ENCODE measurements around the gene TIMM17B.

TIMM17B gene

DNA sequence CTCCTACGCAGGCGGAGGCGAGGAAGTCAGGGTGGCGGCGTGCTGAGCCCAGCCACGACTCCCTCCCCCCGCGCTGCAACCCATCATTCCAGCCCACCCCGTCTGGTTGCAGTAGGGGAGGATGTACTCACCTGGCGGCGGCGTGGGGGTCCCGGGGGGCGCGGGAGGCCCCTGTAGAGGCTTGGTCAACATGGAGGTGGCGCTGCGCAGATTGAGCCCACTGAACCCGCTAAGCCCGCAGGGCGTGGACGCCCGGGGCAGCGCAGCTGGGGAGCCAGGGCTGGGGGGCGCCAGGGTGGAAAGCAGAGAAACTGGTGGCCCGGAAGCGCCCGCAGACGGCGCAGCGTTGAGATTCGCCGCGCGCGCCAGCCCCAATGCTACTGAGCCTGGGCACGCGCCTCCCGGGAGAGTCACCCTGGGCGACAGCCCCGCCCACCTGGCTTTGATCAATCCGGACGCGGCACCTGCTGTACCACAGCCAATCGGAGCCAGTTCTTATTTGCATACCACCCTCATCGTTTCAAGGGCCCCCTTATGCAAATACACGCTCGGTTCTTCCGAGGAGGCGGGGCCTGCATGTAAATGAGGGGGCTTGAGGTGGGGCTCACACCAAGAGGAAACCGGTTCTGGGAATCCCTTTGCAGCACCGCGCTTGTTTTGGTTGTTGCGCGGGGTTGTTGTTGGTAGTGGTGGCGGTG, 21.2 kb upstream of the TIMM17B start, which contains the start of gene PIM2:
Gene PIM2 (minus strand): TSS at position 382 of the 698 bp plus-strand sequence. CDS start 190 bp downstream, at position 192.
- DNase-seq, result peak; percentile 93

DNA sequence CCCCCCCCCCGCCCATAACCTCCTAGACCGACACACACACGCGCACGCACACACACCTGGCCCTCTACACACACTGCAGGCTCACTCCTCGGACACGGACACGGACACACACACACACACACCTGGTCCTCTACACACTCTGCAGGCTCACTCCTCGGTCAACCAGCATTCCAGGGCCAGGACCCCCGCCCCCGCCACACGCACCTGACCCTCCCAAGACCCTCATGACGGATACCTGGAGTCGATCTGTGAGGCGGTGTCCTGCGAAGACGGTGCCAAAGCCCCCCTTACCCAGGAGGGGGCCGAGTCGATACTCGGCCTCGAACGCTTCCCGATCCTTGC, 20.7 kb upstream of the TIMM17B start:
- DNase-seq, result no peak

DNA sequence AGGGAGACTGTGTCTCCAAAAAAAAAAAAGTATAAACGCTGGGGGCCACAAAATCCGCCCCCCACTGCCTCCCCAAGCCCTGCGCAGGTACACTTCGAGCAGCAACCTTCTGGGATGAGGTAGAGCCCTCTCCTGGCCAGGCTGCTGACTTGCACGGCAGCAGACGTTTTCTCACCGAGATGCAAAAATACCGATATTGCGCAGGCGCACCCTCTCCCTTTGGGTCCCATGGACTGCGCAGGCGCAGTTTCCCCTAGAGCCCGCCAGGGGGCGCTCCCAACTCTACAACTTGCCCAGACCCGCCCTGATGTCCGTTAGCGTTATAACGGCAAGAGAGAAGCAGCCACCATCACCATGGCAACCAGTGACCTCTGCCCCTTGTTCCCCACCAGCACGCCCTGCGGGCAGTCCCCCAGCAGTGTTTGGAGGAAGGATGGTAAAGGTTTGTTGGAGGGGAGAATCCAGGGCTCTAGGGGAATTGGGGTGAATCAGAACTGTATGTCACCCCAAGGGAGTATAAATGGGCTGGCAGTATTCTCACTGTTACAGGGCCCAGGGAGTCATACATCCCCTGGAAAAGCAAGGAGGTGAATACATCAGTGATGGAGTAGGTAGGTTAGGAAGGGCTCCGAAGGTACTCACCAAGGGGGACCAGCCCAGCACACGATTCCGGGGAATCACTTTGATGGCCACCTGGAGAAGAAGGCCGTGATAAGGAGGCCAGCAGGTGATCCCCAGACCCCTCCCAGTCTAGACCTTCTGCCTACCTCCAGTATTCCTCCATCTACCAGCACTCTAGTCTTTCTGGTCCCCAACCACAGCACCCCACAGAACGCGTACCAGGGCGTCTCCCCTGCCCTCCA, 19.8 kb upstream of the TIMM17B start:
- DNase-seq, result peak; percentile 87

DNA sequence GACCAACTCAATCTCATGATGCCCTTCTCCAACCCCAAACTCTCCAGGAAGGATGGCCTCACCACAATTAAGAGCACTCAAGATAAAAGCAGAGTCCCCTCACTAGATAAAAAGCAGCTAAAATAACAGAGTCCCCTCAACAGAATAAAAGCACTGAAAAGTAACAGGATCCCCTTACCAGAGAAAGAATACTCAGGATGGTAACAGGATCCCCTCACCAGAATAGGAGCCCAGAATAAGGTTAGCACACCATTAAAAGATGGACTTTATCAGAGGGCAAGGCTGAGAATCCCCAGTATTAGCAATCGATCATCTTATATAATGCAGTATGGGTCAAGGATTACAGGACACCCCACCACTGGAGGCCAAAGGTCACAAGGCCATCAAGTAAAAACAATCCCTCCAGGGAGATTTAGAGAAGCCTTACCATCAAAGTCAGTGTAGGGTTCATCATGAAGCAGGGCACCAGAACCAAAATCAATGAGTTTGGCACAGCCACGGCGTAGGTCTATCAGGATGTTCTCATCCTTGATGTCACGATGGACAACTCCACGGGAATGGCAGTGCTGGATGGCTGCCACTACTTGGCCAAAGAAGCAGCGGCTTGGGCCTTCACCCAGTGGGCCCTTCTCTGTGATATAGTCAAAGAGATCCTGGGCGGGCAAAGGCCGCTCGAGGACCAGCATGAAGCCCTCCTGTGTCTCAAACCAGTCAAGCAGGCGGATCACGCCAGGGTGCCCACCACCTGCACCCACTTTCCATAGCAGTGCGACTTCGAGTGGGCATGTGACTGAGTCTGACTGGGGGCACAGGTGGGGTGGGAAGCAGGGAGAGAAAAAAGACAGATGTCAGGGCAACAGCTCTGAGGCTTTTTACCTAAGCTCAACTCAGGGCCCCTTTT, 17.3 kb upstream of the TIMM17B start:
- no peak for DNase-seq

DNA sequence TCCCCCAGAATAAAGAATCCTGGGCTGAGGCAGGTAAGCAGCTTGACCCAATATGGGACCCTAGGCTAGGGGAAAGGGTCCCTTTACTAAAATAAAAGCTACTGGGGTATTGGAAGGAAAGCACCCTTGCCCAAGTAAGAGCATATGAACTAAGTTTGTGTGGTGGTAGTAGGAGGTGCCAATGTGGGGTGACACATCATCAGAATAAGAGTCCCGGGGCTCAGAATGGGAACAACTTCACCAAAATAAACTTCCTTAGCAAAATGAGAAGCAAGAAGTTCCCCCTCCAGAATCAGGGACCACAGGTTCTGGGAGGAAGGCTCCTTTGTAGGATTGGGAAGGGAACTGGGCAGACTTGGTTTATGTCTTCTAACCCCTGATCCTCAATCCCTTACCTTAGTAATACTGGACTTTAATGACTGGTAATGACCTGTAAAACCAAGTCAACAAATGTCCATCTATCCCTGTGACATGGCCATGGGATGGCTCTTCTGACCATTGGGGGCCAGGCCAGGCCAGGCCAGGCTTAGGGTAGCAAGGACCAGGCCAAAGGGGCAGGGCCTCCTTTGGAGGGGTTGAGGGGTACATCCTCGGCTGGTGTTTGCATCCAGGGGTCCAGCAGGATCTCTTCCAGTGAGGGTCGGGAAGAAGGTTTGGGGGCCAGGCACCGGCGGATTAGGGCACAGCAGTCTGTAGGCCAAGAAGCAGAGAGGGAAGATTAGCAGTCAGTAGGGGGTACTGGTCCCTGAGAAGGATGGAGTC, 16.2 kb upstream of the TIMM17B start:
- DNase-seq, result no peak

DNA sequence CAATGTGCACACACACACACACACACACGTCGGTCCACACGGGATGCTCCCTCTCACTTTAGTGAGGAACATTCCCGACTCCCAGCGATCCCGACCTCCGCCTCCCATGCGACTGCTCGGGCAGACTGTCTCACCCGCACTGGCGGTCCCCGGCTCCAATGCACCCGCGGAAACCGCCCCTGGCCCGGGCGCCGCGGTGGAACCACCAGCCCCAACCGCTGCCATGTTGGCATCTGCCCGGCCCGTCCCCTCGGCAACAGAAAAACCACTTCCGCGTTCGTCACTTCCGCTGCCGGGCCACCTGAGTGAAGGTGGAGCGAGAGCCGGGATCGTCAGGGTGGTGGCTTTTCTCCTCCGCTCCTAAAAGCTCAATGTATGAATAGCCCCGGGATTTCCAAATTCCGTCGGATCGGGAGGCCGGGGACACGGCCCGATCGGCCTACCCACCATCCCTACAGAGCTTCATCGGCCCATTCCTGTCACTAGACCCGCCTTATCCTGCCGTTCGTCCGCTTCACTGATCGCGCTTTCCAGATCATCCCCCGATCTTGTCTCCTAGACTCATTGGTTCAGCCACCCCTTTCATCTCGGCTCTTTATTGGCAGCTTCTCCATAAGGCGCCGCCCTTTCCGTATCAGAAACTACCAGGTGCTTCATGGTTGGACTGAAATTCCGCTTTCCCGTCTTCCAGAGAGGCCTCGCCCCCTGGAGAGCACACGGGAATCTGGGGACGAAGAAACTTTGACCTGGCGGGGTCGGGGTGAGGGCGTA, 14.0 kb upstream of the TIMM17B start, which contains the start of gene SLC35A2:
Gene SLC35A2 (minus strand): TSS at position 235 of the 771 bp plus-strand sequence. CDS start 10 bp downstream, at position 225.
- DNase-seq, result peak; percentile 83

DNA sequence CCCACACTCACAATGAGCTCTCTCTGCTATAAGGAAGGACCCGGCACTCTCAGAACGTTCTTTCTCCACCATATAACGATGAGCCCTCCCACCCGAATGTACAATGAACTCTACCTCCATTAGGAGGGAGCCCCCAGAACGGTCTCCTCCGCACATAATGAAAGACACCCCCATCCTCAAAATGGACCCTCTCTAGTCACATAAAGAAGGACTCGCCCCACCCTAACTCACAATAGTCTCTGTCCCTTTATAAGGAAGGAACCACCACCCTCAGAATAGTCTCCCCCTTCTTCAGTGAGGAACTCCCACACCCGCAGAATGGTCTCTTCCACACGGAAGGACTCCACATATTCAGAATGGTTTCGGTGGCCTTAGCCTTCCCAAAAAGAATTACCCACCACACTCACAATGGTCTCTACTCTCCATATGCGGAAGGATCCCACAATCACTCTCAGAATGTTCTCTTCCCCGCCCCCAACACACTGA, 13.4 kb upstream of the TIMM17B start:
- DNase-seq, result no peak

DNA sequence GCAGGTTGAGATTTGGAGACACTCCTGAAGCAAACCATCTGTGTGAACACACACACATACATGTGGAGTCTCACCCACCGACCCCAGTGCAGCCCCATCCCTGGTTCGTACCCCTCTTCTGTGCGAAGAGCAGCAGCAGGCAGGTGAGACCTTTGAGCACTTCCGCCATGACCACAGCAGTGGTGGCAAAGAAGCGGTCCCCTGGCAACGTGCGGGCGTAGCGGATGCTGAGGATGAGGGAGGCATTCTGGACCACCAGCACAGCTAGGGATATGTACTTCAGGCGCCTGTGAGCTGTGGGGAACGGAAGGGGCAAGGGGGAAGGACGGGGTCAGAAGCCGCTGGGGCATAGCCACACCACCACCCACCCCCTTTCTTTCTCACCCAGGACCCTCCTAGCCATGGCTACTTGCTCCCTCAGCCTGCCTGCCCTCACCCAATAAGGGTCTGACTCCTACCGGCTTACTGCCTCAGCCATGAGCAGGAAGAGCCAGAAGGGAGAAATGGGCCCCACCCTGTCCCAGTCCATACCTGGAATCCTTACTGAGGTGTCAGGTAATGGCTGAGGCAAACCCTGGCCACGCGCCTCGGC, 12.2 kb upstream of the TIMM17B start:
- no peak for DNase-seq

DNA sequence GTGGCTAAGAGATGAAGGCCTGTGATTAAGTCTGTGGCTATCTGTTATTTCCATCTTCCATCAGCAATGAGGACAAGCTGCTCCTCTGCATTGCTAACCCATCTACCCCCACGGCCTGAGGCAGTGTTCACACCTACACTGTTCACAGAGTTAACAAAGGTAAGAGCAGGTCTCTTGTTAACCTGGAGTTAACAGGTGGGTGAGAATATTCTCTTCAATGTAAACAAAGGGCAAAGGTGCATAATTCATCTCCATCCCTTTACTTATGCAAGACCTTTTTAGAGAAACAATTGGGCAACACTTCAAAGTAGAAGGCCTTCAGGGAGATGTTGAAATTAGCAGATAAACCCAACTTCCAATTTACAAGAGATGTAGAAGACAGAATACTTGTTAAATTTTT, 11.0 kb upstream of the TIMM17B start:
- no peak for DNase-seq

DNA sequence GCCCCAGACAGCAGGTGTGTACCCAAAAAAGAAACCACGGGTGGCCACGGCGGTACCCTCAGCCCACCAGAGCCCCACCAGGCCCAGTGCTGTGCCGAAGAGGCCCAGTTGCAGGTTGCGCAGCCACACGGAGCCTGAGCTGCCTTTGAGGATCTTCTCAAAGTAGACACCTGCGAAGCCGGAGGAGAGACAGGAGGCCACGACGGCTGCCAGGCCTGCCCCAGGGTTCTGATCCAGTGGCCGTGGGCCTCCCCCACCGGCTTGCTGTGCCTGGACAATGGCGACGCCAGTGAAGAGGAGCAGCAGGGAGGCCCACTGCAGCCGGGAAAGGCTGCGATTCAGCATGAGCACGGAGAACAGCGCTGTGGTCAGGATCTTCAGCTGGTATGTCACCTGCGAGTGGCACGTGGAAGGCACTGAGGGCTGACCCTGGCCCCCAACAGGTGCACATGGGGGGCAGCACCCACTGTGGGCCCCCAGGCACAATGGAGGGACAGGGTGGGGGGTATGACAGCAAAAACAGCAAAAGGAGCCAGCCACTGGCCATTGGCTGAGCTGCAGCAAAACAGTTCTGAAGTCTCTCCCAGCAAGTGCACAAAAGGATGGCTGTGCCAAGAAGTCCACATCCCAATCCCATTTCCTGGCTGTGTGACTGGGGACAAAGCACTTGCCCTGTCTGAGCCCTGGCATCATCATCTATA, 7.7 kb upstream of the TIMM17B start:
- DNase-seq, result no peak

DNA sequence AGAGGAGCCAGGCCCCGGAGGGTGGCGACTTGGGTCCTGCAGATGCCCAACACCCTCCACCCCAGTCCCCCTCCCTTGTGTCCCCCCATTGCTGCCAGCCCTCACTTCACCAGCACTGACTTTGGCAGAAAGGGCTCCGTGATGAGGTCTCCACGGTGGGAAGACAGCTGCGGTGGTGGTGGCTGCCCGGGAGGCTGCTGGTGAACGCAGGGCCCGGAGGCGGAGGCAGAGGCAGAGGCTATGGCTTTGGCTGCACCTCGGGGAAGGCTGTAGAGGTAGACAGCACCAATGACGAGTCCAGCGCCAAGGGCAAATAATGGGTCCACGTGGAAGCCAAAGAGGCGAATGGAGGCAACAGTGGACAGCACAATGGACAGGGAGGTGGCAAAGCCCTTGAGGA, 7.1 kb upstream of the TIMM17B start:
- DNase-seq, result no peak

DNA sequence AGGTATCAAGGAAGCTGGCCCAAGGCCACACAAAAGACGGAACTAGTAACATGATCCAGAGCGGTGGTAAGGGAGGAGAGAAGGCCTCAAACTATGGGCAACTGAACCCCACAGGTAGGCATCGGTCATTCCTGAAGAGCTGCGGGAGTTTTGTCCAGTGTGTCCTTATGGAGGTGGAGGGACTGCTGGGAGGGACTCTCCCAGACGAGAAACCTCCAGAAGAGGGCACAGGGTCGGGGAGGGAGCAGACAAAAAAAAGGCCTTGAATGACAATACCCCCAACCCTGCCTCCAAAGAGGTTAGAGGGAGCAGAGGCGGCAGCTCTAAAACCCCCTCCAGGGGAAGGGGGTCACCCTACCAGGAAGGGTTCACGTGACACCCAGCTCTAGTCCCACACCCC, 6.6 kb upstream of the TIMM17B start:
- DNase-seq, result no peak

DNA sequence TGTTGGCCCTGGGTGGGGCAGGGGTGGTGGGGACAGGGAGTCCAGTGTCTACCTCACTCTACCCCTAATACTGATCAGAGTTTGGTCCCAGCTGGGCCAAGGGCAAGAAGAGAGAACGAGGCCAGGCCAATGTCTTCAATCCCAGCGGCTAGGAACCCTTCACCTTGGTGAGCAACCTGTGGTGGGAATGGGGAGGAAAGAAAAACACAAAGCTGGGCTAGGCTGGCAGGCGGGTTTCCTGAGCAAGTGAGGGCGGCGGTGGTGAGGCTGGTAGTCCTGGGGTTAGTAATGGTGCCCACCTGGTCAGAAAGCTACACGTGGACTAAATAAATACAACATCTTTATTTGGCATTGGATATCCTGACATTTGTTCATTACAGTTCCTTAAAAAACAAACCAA, 5.7 kb upstream of the TIMM17B start:
- DNase-seq, result no peak

DNA sequence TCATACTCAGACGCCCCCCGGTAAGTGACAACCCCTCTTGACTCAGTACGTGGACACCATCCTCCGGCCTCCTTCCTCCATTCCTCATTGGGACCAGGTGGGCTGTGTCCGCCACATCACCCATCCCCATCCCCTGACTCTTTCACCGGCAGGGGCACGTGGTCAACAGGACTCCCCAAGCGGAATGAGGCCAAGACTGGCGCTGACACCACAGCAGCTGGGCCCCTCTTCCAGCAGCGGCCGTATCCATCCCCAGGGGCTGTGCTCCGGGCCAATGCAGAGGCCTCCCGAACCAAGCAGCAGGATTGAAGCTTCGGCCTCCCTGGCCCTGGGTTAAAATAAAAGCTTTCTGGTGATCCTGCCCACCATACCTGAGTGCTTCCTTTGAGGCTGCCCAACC, 5.2 kb upstream of the TIMM17B start:
- DNase-seq, result no peak

DNA sequence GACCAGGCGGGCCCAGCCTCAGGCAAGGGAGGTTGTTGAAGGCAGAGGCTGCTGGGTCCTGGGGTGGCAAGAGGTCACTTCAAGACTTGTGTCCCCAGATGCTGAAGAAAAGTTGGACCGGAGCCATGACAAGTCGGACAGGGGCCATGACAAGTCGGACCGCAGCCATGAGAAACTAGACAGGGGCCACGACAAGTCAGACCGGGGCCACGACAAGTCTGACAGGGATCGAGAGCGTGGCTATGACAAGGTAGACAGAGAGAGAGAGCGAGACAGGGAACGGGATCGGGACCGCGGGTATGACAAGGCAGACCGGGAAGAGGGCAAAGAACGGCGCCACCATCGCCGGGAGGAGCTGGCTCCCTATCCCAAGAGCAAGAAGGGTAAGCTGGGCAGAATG, 4.6 kb upstream of the TIMM17B start:
- DNase-seq, result no peak

DNA sequence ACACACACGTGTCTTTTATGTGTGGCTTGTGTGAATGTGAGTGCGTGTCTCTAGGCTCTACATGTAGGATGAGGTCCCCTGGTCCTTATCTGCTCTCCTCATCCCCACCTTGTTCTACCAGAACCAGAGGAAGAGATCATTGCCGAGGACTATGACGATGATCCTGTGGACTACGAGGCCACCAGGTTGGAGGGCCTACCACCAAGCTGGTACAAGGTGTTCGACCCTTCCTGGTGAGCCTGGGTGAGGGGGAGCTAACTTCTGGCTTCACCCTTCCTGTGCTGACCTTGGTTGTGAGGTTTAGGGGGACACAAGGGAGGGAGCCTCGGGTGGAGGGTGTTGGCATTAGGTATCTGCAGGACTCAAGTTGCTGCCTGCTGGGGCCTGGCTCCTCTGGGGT, 3.5 kb upstream of the TIMM17B start:
- no peak for DNase-seq

DNA sequence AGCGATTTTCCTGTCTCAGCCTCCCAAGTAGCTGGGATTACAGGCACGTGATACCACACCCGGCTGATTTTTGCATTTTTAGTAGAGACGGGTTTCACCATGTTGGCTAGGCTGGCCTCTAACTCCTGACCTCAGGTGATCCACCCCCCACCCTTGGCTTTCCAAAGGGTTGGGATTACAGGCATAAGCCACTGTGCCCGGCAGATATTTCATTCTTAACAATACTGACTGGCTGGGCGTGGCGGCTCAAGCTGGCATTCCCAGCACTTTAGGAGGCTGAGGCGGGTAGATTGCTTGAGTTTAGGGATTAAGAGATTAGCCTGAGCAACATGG, 1.5 kb upstream of the TIMM17B start:
- no peak for DNase-seq

DNA sequence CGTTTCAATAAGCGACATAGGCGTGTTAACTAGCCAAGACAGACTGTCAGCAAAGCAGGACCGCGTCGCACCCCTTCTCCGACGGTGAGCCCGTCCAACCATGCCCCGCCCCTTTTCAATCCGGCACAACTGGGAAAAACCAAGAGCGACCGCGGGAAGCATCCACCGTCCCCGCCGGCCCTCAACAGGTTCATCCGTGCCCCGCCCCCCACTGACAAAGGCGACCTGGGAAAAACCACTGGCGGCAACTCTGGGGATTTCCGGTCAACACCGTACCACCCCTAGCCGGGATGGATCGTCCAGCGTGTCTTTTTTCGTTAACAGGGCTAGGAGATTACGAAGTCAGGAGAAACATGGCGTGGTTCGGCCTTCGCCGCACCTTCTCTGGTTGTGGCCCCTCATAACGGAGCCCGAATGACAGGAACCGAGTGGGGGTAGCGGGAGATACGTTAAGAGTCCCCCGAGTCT, 377 bp downstream of the TIMM17B start:
- peak; percentile 50 for DNase-seq

DNA sequence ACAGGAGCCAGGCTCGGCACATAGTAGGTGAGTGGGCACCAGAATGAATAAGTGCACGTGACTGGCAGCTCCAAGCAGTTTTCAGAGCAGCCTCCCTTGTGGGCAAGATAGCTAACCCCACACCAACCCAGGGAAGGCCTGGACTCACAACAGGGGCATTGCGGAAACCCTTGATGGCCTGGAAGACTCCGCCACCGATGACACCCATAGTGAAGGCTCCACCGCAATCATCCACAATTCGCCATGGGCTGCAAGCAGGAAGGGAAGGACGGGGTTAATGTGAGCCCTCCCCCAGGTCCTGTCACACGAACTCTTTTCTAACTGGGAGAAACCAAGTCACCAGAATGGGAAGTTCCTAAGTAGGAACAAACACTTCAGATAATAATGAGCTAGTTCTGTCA, 957 bp downstream of the TIMM17B start:
- DNase-seq, result peak; percentile 5

DNA sequence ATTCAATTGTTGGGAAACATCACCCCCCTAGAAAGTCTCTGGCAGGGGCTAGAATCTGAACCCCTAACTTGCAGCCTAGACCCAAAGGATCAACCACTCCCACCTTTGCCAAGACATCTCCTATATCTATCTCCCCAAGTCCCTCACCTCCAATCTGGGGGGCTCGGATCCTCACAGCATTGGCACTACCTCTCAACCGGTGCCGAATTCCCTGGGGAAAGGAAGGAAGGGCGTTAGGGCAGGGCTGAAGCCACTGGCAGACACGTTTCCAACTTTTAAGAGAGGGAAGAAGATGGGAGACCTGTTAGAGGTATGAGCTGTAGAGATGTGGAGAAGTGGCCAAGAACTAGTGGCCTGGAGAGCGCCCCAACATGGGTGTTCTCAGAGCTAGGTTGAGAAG, 2.7 kb downstream of the TIMM17B start:
- DNase-seq, result no peak
